Keratinocyte (primary cell): ENCODE data around the gene TBCC. TPM values are rescaled to one million over a fixed set of nuclear protein-coding genes. Genes with fewer than 3 reads are reported as not detected.
A peak's percentile ranks its signal among the peaks of the same experiment; 100 is the strongest.

Experiments used
- DNase-seq: peaks from one replicate; pipeline ENCODE4 v3.0.0-alpha.2; 2011; ENCODE audit warnings: low read depth, missing footprints, low spot score
- FAIRE-seq: peaks from 2 replicates; lab custom pipeline; 2011; peaks lifted over from hg19 to GRCh38; lab: Jason Lieb, UNC
- H2AFZ ChIP-seq: 2 replicates; pipeline ENCODE4 v1.6.0; 2012; ENCODE audit warnings: low read length, control low read depth, inconsistent platforms; ENCODE audit not compliant: control insufficient read depth
- H3K27ac ChIP-seq: 2 replicates; pipeline ENCODE4 v1.5.1; 2011; ENCODE audit warnings: low read length; ENCODE audit not compliant: control insufficient read depth, insufficient read depth
- H3K27me3 ChIP-seq: 3 replicates; pipeline ENCODE4 v1.6.0; 2011; ENCODE audit warnings: low read length; ENCODE audit not compliant: control insufficient read depth, insufficient read depth; ENCODE audit errors: extremely low read depth
- H3K36me3 ChIP-seq, 2 experiments: 2 replicates in 1 of 2; 3 replicates in 1 of 2; pipeline ENCODE4 v1.5.1; 2011; ENCODE audit warnings: low read length in 2 of 2, mild to moderate bottlenecking in 1 of 2; ENCODE audit not compliant: control insufficient read depth in 2 of 2, insufficient read depth in 2 of 2; ENCODE audit errors: extremely low read depth in 1 of 2
- H3K4me1 ChIP-seq: 3 replicates; pipeline ENCODE4 v1.5.1; 2011; ENCODE audit warnings: low read length; ENCODE audit not compliant: control insufficient read depth, insufficient read depth; ENCODE audit errors: extremely low read depth
- H3K4me2 ChIP-seq: 3 replicates; pipeline ENCODE4 v1.6.0; 2011; ENCODE audit warnings: low read depth, low read length; ENCODE audit not compliant: control insufficient read depth, insufficient read depth; ENCODE audit errors: extremely low read depth
- H3K4me3 ChIP-seq, 3 experiments: fragments of 200-600 bp in 1 of 3; sonication (generic) in 1 of 3; 2 replicates in 2 of 3; 3 replicates in 1 of 3; pipeline ENCODE4 v1.5.1; 2011 to 2016; ENCODE audit warnings: low read length in 3 of 3, mild to moderate bottlenecking in 3 of 3, control low read depth in 2 of 3, inconsistent platforms in 1 of 3, low read depth in 1 of 3, mixed read lengths in 1 of 3, mixed run types in 1 of 3, moderate library complexity in 1 of 3; ENCODE audit not compliant: control insufficient read depth in 2 of 3, insufficient read depth in 2 of 3; ENCODE audit errors: extremely low read depth in 1 of 3
- H3K79me2 ChIP-seq: 2 replicates; pipeline ENCODE4 v1.6.0; 2012; ENCODE audit warnings: low read length; ENCODE audit not compliant: control insufficient read depth, insufficient read depth
- H3K9ac ChIP-seq: 3 replicates; pipeline ENCODE4 v1.6.0; 2011; ENCODE audit warnings: low read length; ENCODE audit not compliant: control insufficient read depth, insufficient read depth; ENCODE audit errors: extremely low read depth
- H3K9me1 ChIP-seq: 3 replicates; pipeline ENCODE4 v1.6.0; 2011; ENCODE audit warnings: low read length; ENCODE audit not compliant: control insufficient read depth, insufficient read depth; ENCODE audit errors: extremely low read depth
- H3K9me3 ChIP-seq: 2 replicates; pipeline ENCODE4 v1.5.1; 2012; ENCODE audit warnings: low read depth, low read length; ENCODE audit not compliant: control insufficient read depth
- H4K20me1 ChIP-seq: 3 replicates; pipeline ENCODE4 v1.6.0; 2011; ENCODE audit warnings: low read length; ENCODE audit not compliant: control insufficient read depth, insufficient read depth; ENCODE audit errors: extremely low read depth
- CTCF ChIP-seq, 3 experiments: IDR thresholded peaks in 1 of 3; conservative IDR thresholded peaks in 1 of 3; optimal IDR thresholded peaks in 1 of 3; 2 replicates in 2 of 3; 3 replicates in 1 of 3; pipeline versions ENCODE3 to v1.5.1; 2011; ENCODE audit warnings: low read length in 3 of 3, mild to moderate bottlenecking in 3 of 3, moderate library complexity in 2 of 3, control low read depth in 1 of 3, inconsistent platforms in 1 of 3; ENCODE audit not compliant: insufficient read depth in 2 of 3; ENCODE audit errors: extremely low read depth in 1 of 3
- EZH2 ChIP-seq: IDR thresholded peaks from one replicate; pipeline ENCODE4 v1.6.1; 2012; ENCODE audit warnings: inconsistent platforms, mild to moderate bottlenecking, low read length, moderate library complexity
- dilution Hi-C: fragments of 300-500 bp; cut with MboI; formaldehyde crosslinking; loops from one replicate; pipeline ENCODE4 v1.7.0; 2020; ENCODE audit warnings: low sequenced_read_pairs; ENCODE audit not compliant: extremely low pct_ligation_motif_present
- polyA plus RNA-seq, 5 experiments: library from polyadenylated mRNA; depleted of rRNA in 3 of 5; stranded (reverse) in 3 of 5; stranded (forward) in 1 of 5; unstranded in 1 of 5; fragments of >200 nt; gene quantifications; 1 replicate in 1 of 5; 2 replicates in 3 of 5; 3 replicates in 1 of 5; pipeline versions ENCODE4 v1.2.1 to v1.2.3, GENCODE V29; 2011 to 2012; ENCODE audit warnings: missing spikeins in 2 of 5, low read depth in 1 of 5, low replicate concordance in 1 of 5

Gene TBCC
- polyA plus RNA-seq, 1 donor (not counting 4 experiments of a cell fraction or from before 2014, with no cell fraction given), result 16.7 TPM

GRCh38 chr6:42727087-42727611, 18.8 kb downstream of the TBCC start:
- Histone ChIP-seq H3K4me1 (peaks cover 12% of the 10 kb centered on the region), H4K20me1 (no peaks in the 10 kb centered on the region), H3K27ac (no peak overlapping the region), H3K36me3 (no peaks in the 10 kb centered on the region), H2AFZ (peak overlapping the region; percentile 100), H3K27me3 (no peaks in the 10 kb centered on the region), H3K9me1 (no peaks in the 10 kb centered on the region), H3K4me3 (peak overlapping the region; percentile 3 to 84 (median 57)), H3K79me2 (no peaks in the 10 kb centered on the region), H3K9ac (peak overlapping the region; percentile 56), H3K4me2 (peak overlapping the region; percentile 100), H3K9me3 (no peaks in the 10 kb centered on the region)
- FAIRE-seq, result no peak
- no peak for TF ChIP-seq CTCF (optimal IDR thresholded peaks at IDR 0.05 in 1 of 3, IDR thresholded peaks at IDR 0.05 in 1 of 3, conservative IDR thresholded peaks at IDR 0.05 in 1 of 3; ENCODE audit: extremely low read depth in 1 of 3, insufficient read depth in 2 of 3, low read length in 3 of 3)
- no peak for TF ChIP-seq EZH2
- no peak for DNase-seq
- dilution Hi-C loops, result no loop called here

- H3K79me2 ChIP-seq, result no peaks in the 10 kb centered on the region
- H3K4me2 ChIP-seq, result peak overlapping the region; percentile 100
- dilution Hi-C loops, result no loop called here
- no peaks in the 10 kb centered on the region for H4K20me1 ChIP-seq
- peak; percentile 79 for FAIRE-seq
- H3K9me1 ChIP-seq, result no peaks in the 10 kb centered on the region
- TF ChIP-seq CTCF (optimal IDR thresholded peaks at IDR 0.05 in 1 of 3, IDR thresholded peaks at IDR 0.05 in 1 of 3, conservative IDR thresholded peaks at IDR 0.05 in 1 of 3; ENCODE audit: extremely low read depth in 1 of 3, insufficient read depth in 2 of 3, low read length in 3 of 3), result peak; percentile 77 to 90 (median 84)
- no peak for TF ChIP-seq EZH2
- H3K27me3 ChIP-seq, result no peaks in the 10 kb centered on the region
- DNase-seq, result no peak
- H2AFZ ChIP-seq, result peak overlapping the region; percentile 100
- H3K4me3 ChIP-seq, result peak overlapping the region; percentile 3 to 84 (median 57)
- H3K9me3 ChIP-seq, result no peaks in the 10 kb centered on the region
- peak overlapping the region; percentile 56 for H3K9ac ChIP-seq
- H3K4me1 ChIP-seq, result peaks cover 12% of the 10 kb centered on the region
- no peaks in the 10 kb centered on the region for H3K36me3 ChIP-seq
- no peak overlapping the region for H3K27ac ChIP-seq
These were observed 19.3 kb downstream of the TBCC start for GRCh38 chr6:42726485-42727086.
